NCI-H1930 (cell line): Measurements from ENCODE around the gene FAM114A2.

ENCODE experiments used
- DNase-seq, 2 experiments: peaks; one replicate each; lab custom pipeline; 2025; lab: John Stamatoyannopoulos, UW

The FAM114A2 gene

GRCh38 chr5:153983885-153984284 is 54.8 kb downstream of the FAM114A2 start:
- DNase-seq = no peak

GRCh38 chr5:153981905-153982605 is 56.7 kb downstream of the FAM114A2 start:
- no peak for DNase-seq

- no peak for DNase-seq
Observed at GRCh38 chr5:153979028-153979783, 59.5 kb downstream of the FAM114A2 start.

- no peak for DNase-seq
Observed at GRCh38 chr5:153974813-153975163, 63.9 kb downstream of the FAM114A2 start.

- DNase-seq = no peak
Observed at GRCh38 chr5:153974131-153974812, 64.4 kb downstream of the FAM114A2 start.

GRCh38 chr5:153972240-153972639 is 66.5 kb downstream of the FAM114A2 start:
- DNase-seq = no peak

- DNase-seq = no peak
Observed at GRCh38 chr5:153970496-153970895, 68.2 kb downstream of the FAM114A2 start.

- no peak for DNase-seq
Observed at GRCh38 chr5:153969563-153969895, 69.2 kb downstream of the FAM114A2 start.

GRCh38 chr5:153968761-153969562 is 69.7 kb downstream of the FAM114A2 start:
- DNase-seq = no peak

GRCh38 chr5:153964880-153965645 is 73.6 kb downstream of the FAM114A2 start:
- DNase-seq = peak; percentile 38 to 49

GRCh38 chr5:153964191-153964879 is 74.4 kb downstream of the FAM114A2 start:
- DNase-seq = no peak

- no peak for DNase-seq
Observed at GRCh38 chr5:153960269-153961215, 78.2 kb downstream of the FAM114A2 start.

GRCh38 chr5:153959134-153959957 is 79.4 kb downstream of the FAM114A2 start:
- no peak for DNase-seq

- DNase-seq = no peak
Observed at GRCh38 chr5:153957205-153957604, 81.5 kb downstream of the FAM114A2 start.

GRCh38 chr5:153953411-153953810 is 85.3 kb downstream of the FAM114A2 start:
- DNase-seq = no peak

- DNase-seq = no peak
Observed at GRCh38 chr5:153952893-153953292, 85.8 kb downstream of the FAM114A2 start.

GRCh38 chr5:153952057-153952456 is 86.7 kb downstream of the FAM114A2 start:
- DNase-seq = no peak

- no peak for DNase-seq
Observed at GRCh38 chr5:153941265-153941664, 97.4 kb downstream of the FAM114A2 start.
